Panc1 (cell line): ENCODE data around the gene MAGOH.

ENCODE experiments used
- POLR2AphosphoS5 ChIP-seq: IDR thresholded peaks from 2 replicates; pipeline ENCODE4 v1.6.1; 2012; ENCODE audit warnings: mild to moderate bottlenecking, low read depth, low read length, moderate library complexity
- SIN3A ChIP-seq: IDR thresholded peaks from 2 replicates; pipeline ENCODE4 v1.6.1; 2012; ENCODE audit warnings: low read depth, mild to moderate bottlenecking, low read length, moderate library complexity, borderline replicate concordance; ENCODE audit not compliant: insufficient read depth
- TF ChIP-seq, protein P1 (sequence below): fragments of 450-650 bp; IDR thresholded peaks from 2 replicates; pipeline ENCODE4 v1.5.1; 2017; ENCODE audit warnings: mild to moderate bottlenecking

DNA sequence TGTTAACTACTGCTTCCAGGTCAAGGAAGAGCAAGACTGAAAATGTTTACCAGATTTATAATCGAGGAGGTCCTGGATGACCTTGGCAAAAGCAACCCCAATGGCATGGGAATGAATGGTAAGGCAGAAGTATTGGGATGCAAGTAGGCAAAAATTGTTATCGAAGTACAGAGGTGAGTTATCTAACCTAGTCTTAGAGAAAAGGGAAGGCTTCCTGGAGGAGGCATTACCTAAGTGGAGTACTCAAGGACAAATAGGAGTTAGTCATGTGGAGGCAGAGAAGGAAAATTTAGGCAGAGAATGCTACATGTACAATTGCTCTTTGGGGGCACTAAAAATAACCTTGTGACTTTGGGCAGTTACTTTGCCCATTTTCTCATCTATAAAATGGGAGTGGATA lies 3.5 kb upstream of the MAGOH start:
- TF ChIP-seq, protein P1, sequence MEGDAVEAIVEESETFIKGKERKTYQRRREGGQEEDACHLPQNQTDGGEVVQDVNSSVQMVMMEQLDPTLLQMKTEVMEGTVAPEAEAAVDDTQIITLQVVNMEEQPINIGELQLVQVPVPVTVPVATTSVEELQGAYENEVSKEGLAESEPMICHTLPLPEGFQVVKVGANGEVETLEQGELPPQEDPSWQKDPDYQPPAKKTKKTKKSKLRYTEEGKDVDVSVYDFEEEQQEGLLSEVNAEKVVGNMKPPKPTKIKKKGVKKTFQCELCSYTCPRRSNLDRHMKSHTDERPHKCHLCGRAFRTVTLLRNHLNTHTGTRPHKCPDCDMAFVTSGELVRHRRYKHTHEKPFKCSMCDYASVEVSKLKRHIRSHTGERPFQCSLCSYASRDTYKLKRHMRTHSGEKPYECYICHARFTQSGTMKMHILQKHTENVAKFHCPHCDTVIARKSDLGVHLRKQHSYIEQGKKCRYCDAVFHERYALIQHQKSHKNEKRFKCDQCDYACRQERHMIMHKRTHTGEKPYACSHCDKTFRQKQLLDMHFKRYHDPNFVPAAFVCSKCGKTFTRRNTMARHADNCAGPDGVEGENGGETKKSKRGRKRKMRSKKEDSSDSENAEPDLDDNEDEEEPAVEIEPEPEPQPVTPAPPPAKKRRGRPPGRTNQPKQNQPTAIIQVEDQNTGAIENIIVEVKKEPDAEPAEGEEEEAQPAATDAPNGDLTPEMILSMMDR: no peak
- TF ChIP-seq POLR2AphosphoS5 (no peak), SIN3A (no peak)
